PFSK-1 (cell line): ENCODE measurements around the gene C22orf39.

Experiments used
- FOXP2 ChIP-seq: optimal IDR thresholded peaks from 2 replicates; pipeline ENCODE3; 2011; ENCODE audit warnings: borderline replicate concordance, control low read depth, inconsistent platforms; ENCODE audit not compliant: insufficient read depth; ENCODE audit errors: extremely low read length, extremely low read depth
- POLR2AphosphoS5 ChIP-seq: IDR thresholded peaks from 2 replicates; pipeline ENCODE4 v1.6.1; 2012; ENCODE audit warnings: low read depth, mild to moderate bottlenecking, control low read depth, low read length, moderate library complexity
- REST ChIP-seq, 2 experiments: IDR thresholded peaks; 2 replicates each; pipeline versions ENCODE4 v1.6.1 to v1.8.0; 2011 to 2012; ENCODE audit warnings: low read depth in 2 of 2, low read length in 2 of 2, control low read depth in 1 of 2, inconsistent platforms in 1 of 2, mild to moderate bottlenecking in 1 of 2, moderate library complexity in 1 of 2; ENCODE audit not compliant: insufficient read depth in 1 of 2
- SIN3A ChIP-seq: IDR thresholded peaks from 2 replicates; pipeline ENCODE4 v1.6.1; 2012; ENCODE audit warnings: mild to moderate bottlenecking, low read length, moderate library complexity, borderline replicate concordance; ENCODE audit not compliant: insufficient read depth
- TAF1 ChIP-seq: IDR thresholded peaks from 2 replicates; pipeline ENCODE4 v1.6.1; 2012; ENCODE audit warnings: low read length, control low read depth, borderline replicate concordance; ENCODE audit not compliant: insufficient read depth

Gene C22orf39

GRCh38 chr22:19412923-19413322, 34.6 kb downstream of the C22orf39 start:
- TF ChIP-seq POLR2AphosphoS5: no peak
- no peak for TF ChIP-seq SIN3A
- TF ChIP-seq TAF1: no peak
- no peak for TF ChIP-seq REST (IDR thresholded peaks at IDR 0.05; ENCODE audit: insufficient read depth in 1 of 2, low read depth in 2 of 2, low read length in 2 of 2)
- no peak for TF ChIP-seq FOXP2

- no peak for TF ChIP-seq REST (IDR thresholded peaks at IDR 0.05; ENCODE audit: insufficient read depth in 1 of 2, low read depth in 2 of 2, low read length in 2 of 2)
- no peak for TF ChIP-seq FOXP2
- no peak for TF ChIP-seq POLR2AphosphoS5
- no peak for TF ChIP-seq SIN3A
- no peak for TF ChIP-seq TAF1
Observed at GRCh38 chr22:19412478-19412877, 35.0 kb downstream of the C22orf39 start.

- no peak for TF ChIP-seq POLR2AphosphoS5
- TF ChIP-seq REST (IDR thresholded peaks at IDR 0.05; ENCODE audit: insufficient read depth in 1 of 2, low read depth in 2 of 2, low read length in 2 of 2): no peak
- no peak for TF ChIP-seq FOXP2
- no peak for TF ChIP-seq TAF1
- no peak for TF ChIP-seq SIN3A
Observed at GRCh38 chr22:19411690-19412045, 35.8 kb downstream of the C22orf39 start.

- no peak for TF ChIP-seq SIN3A
- no peak for TF ChIP-seq POLR2AphosphoS5
- TF ChIP-seq TAF1: no peak
- TF ChIP-seq FOXP2: no peak
- TF ChIP-seq REST (IDR thresholded peaks at IDR 0.05; ENCODE audit: insufficient read depth in 1 of 2, low read depth in 2 of 2, low read length in 2 of 2): no peak
Observed at GRCh38 chr22:19410941-19411689, 36.4 kb downstream of the C22orf39 start.
